A673 (cell line): ENCODE data around the gene WSB2.

ENCODE experiments used
- EZH2 ChIP-seq: fragments of 200-600 bp; sonication (generic); IDR thresholded peaks from 2 replicates; pipeline ENCODE4 v1.6.1; 2017; ENCODE audit warnings: borderline replicate concordance, low read depth, mild to moderate bottlenecking, mixed read lengths, antibody characterized with exemption, low read length; ENCODE audit not compliant: poor library complexity, severe bottlenecking
- TF ChIP-seq, protein P1 (sequence below): fragments of 300-800, 200-600 bp; sonication (generic); conservative IDR thresholded peaks from 2 replicates; pipeline ENCODE4 v1.5.1; 2017; ENCODE audit warnings: low read depth, mild to moderate bottlenecking, antibody characterized with exemption, low read length, moderate library complexity, mixed read lengths

DNA sequence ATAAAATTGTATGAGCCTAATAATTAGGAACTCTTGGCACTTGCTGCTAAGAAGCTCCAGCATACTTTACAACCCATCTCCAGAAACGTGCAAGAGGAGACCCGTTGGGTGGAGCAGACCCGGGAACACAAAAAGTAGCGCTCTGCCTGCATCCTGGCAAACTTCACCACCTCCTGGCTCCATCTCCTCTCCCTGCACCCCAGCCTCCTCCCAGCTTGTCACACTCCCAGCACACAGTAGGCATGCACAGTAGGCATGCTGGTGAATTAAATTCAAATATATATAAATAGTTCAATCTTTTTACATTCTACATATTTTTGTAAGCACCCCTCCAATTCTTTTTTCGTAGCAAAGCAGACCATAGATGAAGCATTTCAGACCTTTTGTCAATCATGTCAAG, 41.6 kb upstream of the WSB2 start:
- no peak for TF ChIP-seq EZH2
- TF ChIP-seq, protein P1, sequence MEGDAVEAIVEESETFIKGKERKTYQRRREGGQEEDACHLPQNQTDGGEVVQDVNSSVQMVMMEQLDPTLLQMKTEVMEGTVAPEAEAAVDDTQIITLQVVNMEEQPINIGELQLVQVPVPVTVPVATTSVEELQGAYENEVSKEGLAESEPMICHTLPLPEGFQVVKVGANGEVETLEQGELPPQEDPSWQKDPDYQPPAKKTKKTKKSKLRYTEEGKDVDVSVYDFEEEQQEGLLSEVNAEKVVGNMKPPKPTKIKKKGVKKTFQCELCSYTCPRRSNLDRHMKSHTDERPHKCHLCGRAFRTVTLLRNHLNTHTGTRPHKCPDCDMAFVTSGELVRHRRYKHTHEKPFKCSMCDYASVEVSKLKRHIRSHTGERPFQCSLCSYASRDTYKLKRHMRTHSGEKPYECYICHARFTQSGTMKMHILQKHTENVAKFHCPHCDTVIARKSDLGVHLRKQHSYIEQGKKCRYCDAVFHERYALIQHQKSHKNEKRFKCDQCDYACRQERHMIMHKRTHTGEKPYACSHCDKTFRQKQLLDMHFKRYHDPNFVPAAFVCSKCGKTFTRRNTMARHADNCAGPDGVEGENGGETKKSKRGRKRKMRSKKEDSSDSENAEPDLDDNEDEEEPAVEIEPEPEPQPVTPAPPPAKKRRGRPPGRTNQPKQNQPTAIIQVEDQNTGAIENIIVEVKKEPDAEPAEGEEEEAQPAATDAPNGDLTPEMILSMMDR, result no peak
